ENCODE data around the gene ZNF35.
"Not testable (repeated sequence)": the region's sequence is repeated elsewhere in the genome, so short reads cannot be mapped to it uniquely, and the experiment has no call there.

ZNF35 gene

GRCh38 chr3:44648564-44649229, at the start of gene ZNF35:
ZNF35 (plus strand) TSS chr3:44648732; CDS start chr3:44651068, 2,336 bp downstream.
- DNase-seq = peak; percentile 94

- DNase-seq = no peak
These were observed 46.8 kb upstream of the ZNF35 start for GRCh38 chr3:44601749-44602148.

- DNase-seq = no peak
These were observed 35.9 kb upstream of the ZNF35 start for GRCh38 chr3:44612678-44613077.

- peak; percentile 97 for DNase-seq
These were observed 23.6 kb upstream of the ZNF35 start, which contains the start of gene ZNF197 for GRCh38 chr3:44624749-44625480. ZNF197 (plus strand) TSS chr3:44625036; CDS start chr3:44629155, 4,119 bp downstream.

GRCh38 chr3:44628716-44629115, 19.8 kb upstream of the ZNF35 start:
- DNase-seq = no peak

GRCh38 chr3:44632193-44632592, 16.3 kb upstream of the ZNF35 start:
- no peak for DNase-seq

- no peak for DNase-seq
These were observed 6.2 kb upstream of the ZNF35 start for GRCh38 chr3:44642337-44642736.

- DNase-seq = no peak
These were observed 5.5 kb upstream of the ZNF35 start for GRCh38 chr3:44643024-44643423.

- DNase-seq = no peak
These were observed 761 bp upstream of the ZNF35 start for GRCh38 chr3:44647771-44648170.

GRCh38 chr3:44649709-44650108, 1.2 kb downstream of the ZNF35 start:
- DNase-seq = no peak

GRCh38 chr3:44654039-44654438, 5.5 kb downstream of the ZNF35 start:
- peak; percentile 4 for DNase-seq

GRCh38 chr3:44659015-44659414, 10.5 kb downstream of the ZNF35 start:
- no peak for DNase-seq

- no peak for DNase-seq
These were observed 10.9 kb downstream of the ZNF35 start for GRCh38 chr3:44659434-44659833.

- DNase-seq = no peak
These were observed 12.7 kb downstream of the ZNF35 start for GRCh38 chr3:44661189-44661588.

- no peak for DNase-seq
These were observed 16.6 kb downstream of the ZNF35 start for GRCh38 chr3:44665173-44665572.

- no peak for DNase-seq
These were observed 17.8 kb downstream of the ZNF35 start for GRCh38 chr3:44666346-44666745.

GRCh38 chr3:44669760-44670159, 21.2 kb downstream of the ZNF35 start:
- DNase-seq = no peak

- DNase-seq = not testable (repeated sequence)
These were observed 24.9 kb downstream of the ZNF35 start for GRCh38 chr3:44673466-44673865.

- DNase-seq = no peak
These were observed 25.7 kb downstream of the ZNF35 start for GRCh38 chr3:44674211-44674610.

- DNase-seq = no peak
These were observed 30.1 kb downstream of the ZNF35 start for GRCh38 chr3:44678480-44679116.

GRCh38 chr3:44680921-44681455, 32.5 kb downstream of the ZNF35 start:
- no peak for DNase-seq

- no peak for DNase-seq
These were observed 33.8 kb downstream of the ZNF35 start for GRCh38 chr3:44682182-44682896.
